Stimulated activated CD8-positive, alpha-beta memory T cell treated with anti-CD3 and anti-CD28 coated beads, Interleukin-7, amount 100 ng/mL, for 24 hours (primary cell): Measurements from ENCODE around the gene TESPA1.
"Not testable (repeated sequence)": the region's sequence is repeated elsewhere in the genome, so short reads cannot be mapped to it uniquely, and the experiment has no call there.

Experiments used
- DNase-seq: peaks from one replicate; pipeline ENCODE4 v3.0.0-alpha.2; 2020; ENCODE audit warnings: low read depth

TESPA1 gene

DNA sequence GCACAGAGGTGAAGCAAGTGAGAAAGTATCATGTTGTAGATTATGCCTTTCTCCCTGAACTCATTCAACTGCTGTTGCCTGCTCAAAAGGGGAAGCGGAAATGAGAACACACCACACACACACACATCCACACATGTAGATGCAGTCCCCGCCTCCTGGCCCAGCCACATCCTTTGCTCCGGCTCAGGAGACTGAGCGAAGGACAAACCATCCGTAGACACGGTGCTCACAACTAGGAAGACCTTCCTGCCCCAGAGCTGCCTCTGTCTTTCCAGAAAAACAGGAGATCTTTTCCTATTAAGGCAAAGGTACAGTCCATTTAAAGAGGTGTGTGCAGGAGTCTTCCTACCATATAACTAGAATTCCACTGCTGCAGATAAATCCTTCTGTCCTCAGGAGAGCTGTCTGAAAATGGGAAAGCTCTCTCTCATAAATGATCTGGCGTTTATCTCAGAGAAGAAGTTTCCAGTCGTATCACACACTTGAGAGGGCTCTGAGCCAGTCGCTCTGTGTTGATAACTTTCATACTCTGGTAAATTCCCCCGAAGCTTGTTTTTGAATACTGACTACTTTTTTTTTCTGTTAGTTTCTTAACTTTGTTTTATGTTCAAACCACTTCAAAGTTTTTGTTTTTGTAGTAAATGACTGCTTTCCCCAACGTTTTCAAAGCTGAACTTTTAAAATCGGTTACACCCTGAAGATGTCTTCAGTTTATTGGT is at the start of gene TESPA1:
TESPA1 (minus strand) TSS at position 105 of the 719 bp plus-strand sequence. CDS start 10,200 bp downstream, outside the sequence.
- peak; percentile 56 for DNase-seq

DNA sequence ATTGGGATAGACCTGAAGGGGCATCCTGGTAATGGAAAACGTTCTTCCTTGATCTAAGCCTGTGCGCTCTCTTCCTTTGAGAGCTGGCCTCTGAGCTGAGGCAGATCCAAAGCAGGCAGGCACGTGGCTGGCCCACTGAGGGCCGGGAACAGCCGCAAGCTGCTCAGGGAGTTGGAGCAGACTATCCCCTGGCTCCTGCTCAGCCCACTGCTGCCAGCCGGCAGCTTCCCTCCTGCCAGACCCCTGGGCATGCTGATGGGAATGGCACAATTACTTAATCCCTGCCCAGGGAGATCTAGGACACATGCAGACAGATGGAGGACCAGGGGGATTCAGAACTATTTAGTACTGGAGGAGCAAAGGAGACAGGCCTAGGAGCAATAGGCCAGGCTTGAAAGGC is 49.7 kb upstream of the TESPA1 start:
- DNase-seq: no peak

DNA sequence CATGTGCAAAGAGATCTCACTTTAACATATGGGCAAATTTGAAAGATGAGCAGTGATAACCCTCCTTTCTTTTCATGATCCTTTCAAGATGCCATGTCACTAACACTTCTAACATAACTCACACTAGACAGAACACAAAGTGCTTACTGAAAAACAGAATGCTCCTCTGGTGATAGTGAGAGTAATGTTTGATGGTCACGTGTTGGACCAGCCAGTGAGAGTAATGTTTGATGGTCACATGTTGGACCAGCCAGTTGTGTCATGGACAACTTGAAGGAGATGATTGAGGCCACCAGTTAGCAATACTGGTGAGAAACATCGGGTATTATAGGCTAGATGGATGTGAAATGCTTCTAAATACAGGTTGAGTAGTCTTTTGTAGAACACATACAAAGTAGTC is 40.9 kb upstream of the TESPA1 start:
- DNase-seq: no peak

GRCh38 chr12:55024575-55024974 is 40.0 kb upstream of the TESPA1 start:
- no peak for DNase-seq

DNA sequence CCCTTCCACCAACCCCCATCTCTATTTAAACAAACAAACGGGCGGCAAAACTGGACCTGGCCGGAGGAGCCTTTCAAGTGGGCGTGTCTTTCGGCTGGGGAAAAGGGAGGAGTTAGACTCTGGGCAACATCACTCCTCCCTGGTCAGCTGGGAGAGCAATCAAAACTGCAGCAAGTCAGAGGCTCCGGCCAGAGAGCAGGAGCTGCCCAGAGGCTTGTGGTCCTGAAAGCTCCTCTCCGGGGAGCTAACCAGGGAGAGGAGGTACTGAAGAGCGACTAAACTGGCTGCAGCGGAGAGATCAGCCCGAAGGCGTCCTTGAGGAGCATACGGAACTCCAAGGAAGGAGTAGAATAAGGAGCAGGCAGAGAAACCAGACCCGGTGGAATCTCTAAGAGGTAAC is 35.2 kb upstream of the TESPA1 start, which contains the start of gene NEUROD4:
NEUROD4 (plus strand) TSS at position 191 of the 400 bp plus-strand sequence. CDS start 6,466 bp downstream, outside the sequence.
- DNase-seq: no peak

DNA sequence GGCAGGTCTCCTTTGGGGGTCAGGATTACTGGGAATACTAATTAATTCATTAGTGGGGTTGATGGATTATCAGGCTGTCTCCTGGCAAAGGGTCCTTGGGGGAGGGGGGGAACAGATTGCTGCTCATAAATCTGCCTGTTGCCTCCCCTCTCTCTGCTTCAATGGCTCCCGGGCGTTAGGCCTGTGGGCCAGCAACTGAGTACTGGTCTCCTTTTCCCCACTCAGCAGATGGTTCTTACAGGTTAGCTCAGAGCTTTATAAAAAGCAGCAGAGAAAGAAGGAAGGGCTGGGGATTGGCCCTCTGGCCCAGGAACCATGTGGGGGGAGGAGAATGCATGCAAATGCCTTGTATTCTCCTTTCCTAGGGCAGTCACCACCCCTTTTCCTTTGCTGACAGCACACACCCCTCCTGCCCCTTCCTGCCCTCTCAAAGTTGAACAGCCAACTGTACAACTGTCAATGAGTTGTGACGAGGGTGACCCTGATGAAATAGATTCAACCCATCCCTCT is 32.9 kb upstream of the TESPA1 start:
- no peak for DNase-seq

DNA sequence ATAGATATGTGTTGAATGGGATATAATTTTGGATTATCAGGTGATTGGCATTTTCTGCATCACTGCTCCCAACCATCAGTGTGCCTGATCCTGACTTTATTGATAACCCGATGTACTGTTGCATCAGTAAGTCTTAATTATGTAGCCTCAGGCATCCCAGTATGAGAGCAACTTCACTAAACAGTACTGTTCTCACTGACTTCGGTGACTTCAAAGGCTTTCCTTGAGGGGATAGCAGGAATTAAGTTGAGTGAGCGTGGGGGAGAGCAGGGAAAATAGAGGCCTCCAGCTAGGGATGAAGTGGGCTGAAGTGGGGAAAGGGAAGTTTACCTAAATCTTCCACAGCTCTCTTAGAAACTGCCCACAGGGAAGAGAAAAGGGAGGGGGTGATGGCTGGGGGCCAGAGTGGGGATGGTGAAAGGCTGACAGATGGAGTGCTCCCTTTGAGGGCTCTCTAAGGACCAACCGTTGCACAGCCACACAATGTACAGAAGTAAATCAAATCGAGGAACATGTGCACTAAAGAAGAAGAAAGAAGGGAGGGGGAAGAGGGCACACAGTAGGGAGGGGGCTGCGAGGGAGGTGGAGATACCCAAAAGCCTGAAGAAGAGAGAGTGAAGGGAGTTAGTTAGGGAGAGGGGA is 24.5 kb upstream of the TESPA1 start:
- no peak for DNase-seq

DNA sequence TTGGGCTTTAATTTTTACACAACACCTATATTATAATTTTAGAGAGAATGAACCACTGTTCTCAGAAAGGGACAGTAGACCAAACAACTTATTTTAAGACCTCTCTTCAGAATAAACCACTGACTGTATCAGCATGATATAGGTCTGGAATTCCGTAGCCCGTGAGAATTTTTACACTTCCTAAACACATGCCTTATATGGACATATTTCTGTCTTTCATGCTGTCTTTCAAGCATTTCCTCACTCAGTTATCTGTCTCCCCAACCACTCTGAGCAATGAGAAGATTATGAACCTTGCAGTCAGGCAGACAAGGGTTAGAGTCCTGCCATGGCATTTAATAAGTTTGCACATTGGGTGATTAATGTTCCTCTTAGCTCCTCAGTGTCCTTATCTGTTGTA is 17.8 kb upstream of the TESPA1 start:
- DNase-seq: no peak

GRCh38 chr12:55001198-55001868 is 16.8 kb upstream of the TESPA1 start:
- no peak for DNase-seq

DNA sequence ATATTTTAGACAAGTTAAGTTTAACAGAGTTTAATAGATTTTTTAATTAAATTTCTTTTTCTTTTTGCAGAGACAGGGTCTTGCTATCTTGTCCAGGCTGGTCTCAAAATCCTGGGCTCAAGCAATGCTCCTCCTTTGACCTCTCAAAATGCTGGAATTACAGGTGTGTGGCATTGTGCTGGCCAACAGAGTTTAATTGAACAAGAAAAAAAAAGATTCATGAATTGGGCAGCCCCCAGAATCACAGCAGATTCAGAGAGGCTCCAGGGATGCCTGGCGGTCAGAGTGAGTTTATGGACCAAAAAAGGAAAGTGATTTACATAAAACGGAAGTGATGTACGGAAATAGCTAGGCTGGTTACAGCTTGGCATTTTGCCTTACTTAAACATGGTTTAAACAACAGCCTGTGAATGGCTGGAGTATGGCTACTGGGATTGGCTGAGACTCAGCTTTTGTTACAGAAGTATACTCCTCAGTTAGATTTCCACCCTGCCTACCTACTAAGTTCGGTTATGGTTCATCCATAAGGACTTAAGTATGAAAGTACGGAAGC is 14.5 kb upstream of the TESPA1 start:
- DNase-seq: no peak

- no peak for DNase-seq
Measured at GRCh38 chr12:54997929-54998522, 13.5 kb upstream of the TESPA1 start.

- DNase-seq: no peak
Measured at GRCh38 chr12:54996205-54996604, 11.6 kb upstream of the TESPA1 start.

GRCh38 chr12:54993181-54993835 is 8.7 kb upstream of the TESPA1 start:
- no peak for DNase-seq

DNA sequence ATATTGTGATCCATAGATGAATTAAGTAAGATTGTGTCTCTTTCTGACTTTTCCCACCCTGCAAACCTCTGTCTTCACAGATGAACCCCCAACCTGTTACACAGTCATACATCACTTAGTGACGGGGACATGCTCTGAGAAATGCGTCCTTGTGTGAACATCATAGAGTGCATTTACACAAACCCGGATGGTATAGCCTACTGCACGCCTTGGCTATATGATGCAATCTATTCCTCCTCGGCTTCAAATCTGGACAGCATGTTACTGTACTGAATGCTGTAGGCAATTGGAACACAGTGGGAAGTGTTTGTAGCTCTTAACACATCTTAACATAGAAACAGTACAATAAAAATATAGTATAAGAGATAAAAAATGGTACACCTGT is 7.4 kb upstream of the TESPA1 start:
- no peak for DNase-seq

DNA sequence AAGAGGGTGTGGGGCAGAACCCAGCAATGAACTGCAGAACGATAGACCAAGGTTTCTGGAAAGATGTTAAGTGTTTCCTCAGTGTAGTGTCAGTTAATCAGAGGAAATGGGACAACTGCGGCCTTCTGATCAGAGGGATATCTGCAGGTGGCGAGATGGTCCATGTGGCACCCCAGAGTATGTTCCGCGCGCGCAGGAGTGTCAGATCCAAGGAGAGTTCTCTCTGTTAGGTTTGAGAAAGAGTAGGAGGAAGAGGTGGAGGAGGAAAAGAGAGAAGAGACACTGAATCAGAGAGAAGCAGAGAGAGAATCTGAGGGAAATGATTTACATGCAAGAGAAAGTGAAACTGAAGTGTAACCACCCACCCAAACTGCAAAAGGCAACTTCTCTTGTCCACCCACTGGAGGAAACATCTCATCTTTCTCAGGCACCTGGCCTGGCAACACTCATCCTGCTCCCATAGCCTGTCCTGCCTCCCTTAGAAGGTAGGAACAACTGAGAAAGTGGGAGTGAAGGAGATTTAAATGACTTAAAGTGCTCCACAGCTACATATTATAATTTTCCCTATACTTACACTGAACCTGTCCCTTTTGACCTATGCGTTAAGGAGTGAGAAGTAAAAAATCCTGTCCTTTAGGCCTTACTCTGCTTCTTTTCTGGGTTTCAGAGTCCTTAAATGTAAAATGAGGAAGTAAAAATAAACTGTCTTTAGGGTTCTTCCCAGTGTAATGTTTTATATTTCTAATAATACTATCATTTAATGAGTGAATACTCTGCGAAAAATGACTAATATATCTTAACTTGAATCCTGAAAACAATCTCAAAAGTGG is 6.8 kb upstream of the TESPA1 start:
- DNase-seq: no peak

DNA sequence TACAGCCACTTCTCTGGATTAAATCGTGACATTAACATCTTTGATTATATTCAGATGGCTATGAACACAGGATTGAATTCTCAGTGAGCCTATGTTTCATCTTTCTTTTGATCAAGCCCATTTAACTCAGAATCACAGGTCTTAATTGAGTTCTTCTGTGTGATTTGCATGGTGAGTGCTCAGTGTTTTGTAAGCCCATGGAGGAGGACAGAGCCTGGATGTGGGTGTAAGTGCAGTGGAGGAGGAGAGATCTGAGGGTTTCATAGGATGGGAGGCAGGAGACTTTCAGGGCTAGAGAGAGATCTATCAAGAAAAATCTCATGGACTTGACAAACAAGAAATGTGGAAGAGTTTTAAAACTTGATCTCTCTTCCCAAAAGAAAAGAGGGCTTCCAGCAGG is 5.3 kb upstream of the TESPA1 start:
- no peak for DNase-seq

- no peak for DNase-seq
Measured at GRCh38 chr12:54988402-54989054, 4.0 kb upstream of the TESPA1 start.

DNA sequence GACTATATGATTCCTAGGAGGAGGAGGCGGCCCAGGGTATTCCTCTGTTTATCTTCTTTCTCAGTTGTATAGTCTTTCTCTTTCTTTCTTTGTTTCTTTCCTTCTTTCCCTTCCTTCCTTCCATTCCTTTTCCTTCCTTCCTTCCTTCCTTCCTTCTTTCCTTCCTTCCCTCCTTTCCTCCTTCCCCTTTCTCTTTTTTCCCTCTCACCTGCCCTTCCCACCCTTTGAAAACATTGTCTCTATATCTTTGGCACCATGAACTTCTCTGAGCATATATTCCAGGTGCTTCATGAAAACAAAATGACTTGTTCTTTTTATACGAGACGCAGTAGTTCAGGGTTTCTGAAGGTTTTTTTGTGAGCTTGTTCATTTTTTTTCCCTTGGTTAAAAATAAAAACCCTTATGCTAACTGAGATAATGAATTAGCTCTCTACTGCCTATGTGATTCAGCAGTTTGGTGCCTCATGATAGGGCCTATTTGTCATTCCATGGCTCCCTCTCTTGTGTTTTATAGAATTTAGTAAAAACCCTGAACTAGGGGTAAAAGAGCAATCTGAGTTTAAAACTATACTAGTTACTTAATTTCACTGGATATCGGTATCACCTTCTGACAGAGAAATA is 3.2 kb upstream of the TESPA1 start:
- DNase-seq: no peak

GRCh38 chr12:54986773-54987172 is 2.2 kb upstream of the TESPA1 start:
- DNase-seq: not testable (repeated sequence)
